ENCODE measurements around the gene PPP2R2D.

Gene PPP2R2D

GRCh38 chr10:131934769-131935168 lies 34.0 kb downstream of the PPP2R2D start:
- H3K4me3 ChIP-seq (ENCODE audit: low read length) = no peak overlapping the region
- H3K9me3 ChIP-seq (ENCODE audit: low read length) = peaks cover 10% of the 10 kb centered on the region
- H3K4me1 ChIP-seq (ENCODE audit: insufficient read depth, low read length) = no peaks in the 10 kb centered on the region
- H3K27me3 ChIP-seq (ENCODE audit: insufficient read depth, low read length) = no peaks in the 10 kb centered on the region
- H2AFZ ChIP-seq (ENCODE audit: low read depth, low read length) = no peak overlapping the region
- H3K36me3 ChIP-seq (ENCODE audit: insufficient read depth, low read length) = peaks cover 40% of the 10 kb centered on the region

- Histone ChIP-seq H3K36me3 (ENCODE audit: insufficient read depth, low read length) (peaks cover 41% of the 10 kb centered on the region), H3K27me3 (ENCODE audit: insufficient read depth, low read length) (no peaks in the 10 kb centered on the region), H3K9me3 (ENCODE audit: low read length) (peaks cover 10% of the 10 kb centered on the region), H3K4me3 (ENCODE audit: low read length) (no peak overlapping the region), H2AFZ (ENCODE audit: low read depth, low read length) (no peak overlapping the region), H3K4me1 (ENCODE audit: insufficient read depth, low read length) (no peaks in the 10 kb centered on the region)
Measured at GRCh38 chr10:131935260-131935659, 34.5 kb downstream of the PPP2R2D start.

GRCh38 chr10:131936294-131936693 lies 35.5 kb downstream of the PPP2R2D start:
- H3K4me3 ChIP-seq (ENCODE audit: low read length) = no peak overlapping the region
- H3K36me3 ChIP-seq (ENCODE audit: insufficient read depth, low read length) = peaks cover 51% of the 10 kb centered on the region
- no peak overlapping the region for H2AFZ ChIP-seq (ENCODE audit: low read depth, low read length)
- H3K4me1 ChIP-seq (ENCODE audit: insufficient read depth, low read length) = no peaks in the 10 kb centered on the region
- H3K27me3 ChIP-seq (ENCODE audit: insufficient read depth, low read length) = no peaks in the 10 kb centered on the region
- H3K9me3 ChIP-seq (ENCODE audit: low read length) = peaks cover 8% of the 10 kb centered on the region

GRCh38 chr10:131936736-131937135 lies 35.9 kb downstream of the PPP2R2D start:
- Histone ChIP-seq H3K9me3 (ENCODE audit: low read length) (peaks cover 8% of the 10 kb centered on the region), H2AFZ (ENCODE audit: low read depth, low read length) (no peak overlapping the region), H3K36me3 (ENCODE audit: insufficient read depth, low read length) (peaks cover 55% of the 10 kb centered on the region), H3K4me1 (ENCODE audit: insufficient read depth, low read length) (no peaks in the 10 kb centered on the region), H3K27me3 (ENCODE audit: insufficient read depth, low read length) (no peaks in the 10 kb centered on the region), H3K4me3 (ENCODE audit: low read length) (no peak overlapping the region)

- no peak overlapping the region for H3K4me3 ChIP-seq (ENCODE audit: low read length)
- peaks cover 3% of the 10 kb centered on the region for H3K9me3 ChIP-seq (ENCODE audit: low read length)
- H3K27me3 ChIP-seq (ENCODE audit: insufficient read depth, low read length) = no peaks in the 10 kb centered on the region
- H3K4me1 ChIP-seq (ENCODE audit: insufficient read depth, low read length) = no peaks in the 10 kb centered on the region
- H2AFZ ChIP-seq (ENCODE audit: low read depth, low read length) = no peak overlapping the region
- H3K36me3 ChIP-seq (ENCODE audit: insufficient read depth, low read length) = peaks cover 61% of the 10 kb centered on the region
Measured at GRCh38 chr10:131937836-131938235, 37.0 kb downstream of the PPP2R2D start.

- H3K9me3 ChIP-seq (ENCODE audit: low read length) = no peaks in the 10 kb centered on the region
- no peaks in the 10 kb centered on the region for H3K4me1 ChIP-seq (ENCODE audit: insufficient read depth, low read length)
- no peak overlapping the region for H3K4me3 ChIP-seq (ENCODE audit: low read length)
- no peaks in the 10 kb centered on the region for H3K27me3 ChIP-seq (ENCODE audit: insufficient read depth, low read length)
- peaks cover 67% of the 10 kb centered on the region for H3K36me3 ChIP-seq (ENCODE audit: insufficient read depth, low read length)
- no peak overlapping the region for H2AFZ ChIP-seq (ENCODE audit: low read depth, low read length)
Measured at GRCh38 chr10:131938681-131939080, 37.9 kb downstream of the PPP2R2D start.

GRCh38 chr10:131942455-131942854 lies 41.6 kb downstream of the PPP2R2D start:
- no peaks in the 10 kb centered on the region for H3K27me3 ChIP-seq (ENCODE audit: insufficient read depth, low read length)
- H3K4me1 ChIP-seq (ENCODE audit: insufficient read depth, low read length) = no peaks in the 10 kb centered on the region
- H2AFZ ChIP-seq (ENCODE audit: low read depth, low read length) = no peak overlapping the region
- peaks cover 77% of the 10 kb centered on the region for H3K36me3 ChIP-seq (ENCODE audit: insufficient read depth, low read length)
- H3K9me3 ChIP-seq (ENCODE audit: low read length) = peaks cover under 1% of the 10 kb centered on the region
- H3K4me3 ChIP-seq (ENCODE audit: low read length) = no peak overlapping the region

- H3K9me3 ChIP-seq (ENCODE audit: low read length) = peaks cover 3% of the 10 kb centered on the region
- no peak overlapping the region for H3K4me3 ChIP-seq (ENCODE audit: low read length)
- no peaks in the 10 kb centered on the region for H3K4me1 ChIP-seq (ENCODE audit: insufficient read depth, low read length)
- H3K36me3 ChIP-seq (ENCODE audit: insufficient read depth, low read length) = peaks cover 77% of the 10 kb centered on the region
- no peak overlapping the region for H2AFZ ChIP-seq (ENCODE audit: low read depth, low read length)
- H3K27me3 ChIP-seq (ENCODE audit: insufficient read depth, low read length) = no peaks in the 10 kb centered on the region
Measured at GRCh38 chr10:131943021-131943814, 42.4 kb downstream of the PPP2R2D start.

GRCh38 chr10:131944412-131944811 lies 43.6 kb downstream of the PPP2R2D start:
- peaks cover 82% of the 10 kb centered on the region for H3K36me3 ChIP-seq (ENCODE audit: insufficient read depth, low read length)
- peaks cover 8% of the 10 kb centered on the region for H3K9me3 ChIP-seq (ENCODE audit: low read length)
- H3K4me3 ChIP-seq (ENCODE audit: low read length) = no peak overlapping the region
- H2AFZ ChIP-seq (ENCODE audit: low read depth, low read length) = no peak overlapping the region
- H3K27me3 ChIP-seq (ENCODE audit: insufficient read depth, low read length) = no peaks in the 10 kb centered on the region
- H3K4me1 ChIP-seq (ENCODE audit: insufficient read depth, low read length) = no peaks in the 10 kb centered on the region

GRCh38 chr10:131944976-131945695 lies 44.3 kb downstream of the PPP2R2D start:
- H3K9me3 ChIP-seq (ENCODE audit: low read length) = peaks cover 9% of the 10 kb centered on the region
- no peaks in the 10 kb centered on the region for H3K4me1 ChIP-seq (ENCODE audit: insufficient read depth, low read length)
- H3K4me3 ChIP-seq (ENCODE audit: low read length) = no peak overlapping the region
- H2AFZ ChIP-seq (ENCODE audit: low read depth, low read length) = no peak overlapping the region
- H3K27me3 ChIP-seq (ENCODE audit: insufficient read depth, low read length) = no peaks in the 10 kb centered on the region
- H3K36me3 ChIP-seq (ENCODE audit: insufficient read depth, low read length) = peaks cover 86% of the 10 kb centered on the region

GRCh38 chr10:131946321-131946751 lies 45.5 kb downstream of the PPP2R2D start:
- no peak overlapping the region for H2AFZ ChIP-seq (ENCODE audit: low read depth, low read length)
- H3K9me3 ChIP-seq (ENCODE audit: low read length) = peaks cover 9% of the 10 kb centered on the region
- no peaks in the 10 kb centered on the region for H3K4me1 ChIP-seq (ENCODE audit: insufficient read depth, low read length)
- H3K4me3 ChIP-seq (ENCODE audit: low read length) = no peak overlapping the region
- H3K27me3 ChIP-seq (ENCODE audit: insufficient read depth, low read length) = no peaks in the 10 kb centered on the region
- H3K36me3 ChIP-seq (ENCODE audit: insufficient read depth, low read length) = peaks cover 85% of the 10 kb centered on the region

GRCh38 chr10:131946880-131947279 lies 46.1 kb downstream of the PPP2R2D start:
- Histone ChIP-seq H3K9me3 (ENCODE audit: low read length) (peaks cover 9% of the 10 kb centered on the region), H2AFZ (ENCODE audit: low read depth, low read length) (no peak overlapping the region), H3K4me1 (ENCODE audit: insufficient read depth, low read length) (no peaks in the 10 kb centered on the region), H3K36me3 (ENCODE audit: insufficient read depth, low read length) (peaks cover 84% of the 10 kb centered on the region), H3K4me3 (ENCODE audit: low read length) (no peak overlapping the region), H3K27me3 (ENCODE audit: insufficient read depth, low read length) (no peaks in the 10 kb centered on the region)

- H3K4me3 ChIP-seq (ENCODE audit: low read length) = no peak overlapping the region
- no peak overlapping the region for H2AFZ ChIP-seq (ENCODE audit: low read depth, low read length)
- peaks cover 81% of the 10 kb centered on the region for H3K36me3 ChIP-seq (ENCODE audit: insufficient read depth, low read length)
- no peaks in the 10 kb centered on the region for H3K27me3 ChIP-seq (ENCODE audit: insufficient read depth, low read length)
- H3K4me1 ChIP-seq (ENCODE audit: insufficient read depth, low read length) = no peaks in the 10 kb centered on the region
- peaks cover 9% of the 10 kb centered on the region for H3K9me3 ChIP-seq (ENCODE audit: low read length)
Measured at GRCh38 chr10:131947631-131948347, 47.0 kb downstream of the PPP2R2D start.

Data from neuron (in vitro differentiated cells).